22Rv1 (cell line): Measurements from ENCODE around the gene TRAF3.

Experiments used
- CTCF ChIP-seq: fragments of 450-650 bp; IDR thresholded peaks from 2 replicates; pipeline ENCODE4 v1.5.1; 2017; ENCODE audit warnings: mild to moderate bottlenecking
- ZFX ChIP-seq: fragments of 450-650 bp; IDR thresholded peaks from 2 replicates; pipeline ENCODE4 v1.6.1; 2017; ENCODE audit warnings: antibody characterized with exemption, borderline replicate concordance

GRCh38 chr14:102728501-102728900, 48.7 kb upstream of the TRAF3 start:
- no peak for TF ChIP-seq CTCF
- TF ChIP-seq ZFX: no peak
